NCI-H146 (cell line): Measurements from ENCODE around the gene KPNA4.

Source experiments
- DNase-seq: peaks from one replicate; lab custom pipeline; 2025; lab: John Stamatoyannopoulos, UW

KPNA4 gene

DNA sequence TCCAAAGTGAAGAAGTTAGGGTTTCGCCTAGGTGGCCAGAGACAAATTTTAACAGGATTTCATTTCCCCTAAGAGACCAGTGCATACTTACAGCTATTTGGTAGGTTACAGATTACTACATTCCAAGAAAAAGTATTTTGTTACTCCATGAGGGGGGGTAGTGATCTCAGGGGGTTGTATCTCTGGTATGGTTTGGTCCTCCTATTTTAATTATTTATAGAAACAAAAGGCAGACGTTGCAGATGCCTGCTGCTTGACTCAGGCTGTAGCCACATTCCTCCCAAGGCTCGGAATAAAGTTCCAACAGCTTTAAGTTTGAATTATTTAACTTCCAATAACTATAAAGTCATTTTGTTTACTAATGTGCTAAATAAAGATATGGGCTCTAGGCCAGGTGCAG is 114.5 kb downstream of the KPNA4 start:
- no peak for DNase-seq

- DNase-seq: no peak
Observed at GRCh38 chr3:160449636-160450598, 115.5 kb downstream of the KPNA4 start, which contains the start of gene TRIM59. Gene TRIM59, minus strand, starts transcription at chr3:160449786. Its CDS starts 10,603 bp downstream, at chr3:160439183.

- no peak for DNase-seq
Observed at GRCh38 chr3:160448845-160449635, 116.3 kb downstream of the KPNA4 start.

DNA sequence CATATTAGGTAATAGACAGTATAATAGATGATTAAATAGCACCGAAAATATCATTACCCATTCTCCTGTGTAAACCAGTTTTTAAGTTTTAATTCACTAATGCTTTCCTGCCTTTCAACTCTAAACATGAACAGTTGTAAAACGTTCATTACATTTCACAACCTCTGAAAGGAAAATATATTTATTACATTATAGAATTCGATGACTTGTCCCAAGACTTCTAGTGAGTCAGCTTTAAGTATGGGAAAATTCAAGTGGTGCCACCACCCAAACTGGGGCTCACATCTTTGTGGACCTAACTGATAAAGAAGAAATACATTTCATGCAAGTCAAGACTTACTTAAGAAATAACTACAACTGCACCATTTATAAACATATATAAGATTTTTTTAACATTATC is 117.8 kb downstream of the KPNA4 start:
- DNase-seq: no peak

GRCh38 chr3:160446522-160447056 is 118.8 kb downstream of the KPNA4 start:
- no peak for DNase-seq

GRCh38 chr3:160445854-160446253 is 119.5 kb downstream of the KPNA4 start:
- DNase-seq: no peak
